GM18520 (cell line): ENCODE data around the gene IRAK1.
A peak's percentile ranks its signal among the peaks of the same experiment; 100 is the strongest.

Experiments
- ATAC-seq: cut with Tn5 transposase; IDR thresholded peaks from one replicate; pipeline ENCODE4 v1.9.1; 2021; ENCODE audit not compliant: unreplicated experiment

IRAK1 gene

DNA sequence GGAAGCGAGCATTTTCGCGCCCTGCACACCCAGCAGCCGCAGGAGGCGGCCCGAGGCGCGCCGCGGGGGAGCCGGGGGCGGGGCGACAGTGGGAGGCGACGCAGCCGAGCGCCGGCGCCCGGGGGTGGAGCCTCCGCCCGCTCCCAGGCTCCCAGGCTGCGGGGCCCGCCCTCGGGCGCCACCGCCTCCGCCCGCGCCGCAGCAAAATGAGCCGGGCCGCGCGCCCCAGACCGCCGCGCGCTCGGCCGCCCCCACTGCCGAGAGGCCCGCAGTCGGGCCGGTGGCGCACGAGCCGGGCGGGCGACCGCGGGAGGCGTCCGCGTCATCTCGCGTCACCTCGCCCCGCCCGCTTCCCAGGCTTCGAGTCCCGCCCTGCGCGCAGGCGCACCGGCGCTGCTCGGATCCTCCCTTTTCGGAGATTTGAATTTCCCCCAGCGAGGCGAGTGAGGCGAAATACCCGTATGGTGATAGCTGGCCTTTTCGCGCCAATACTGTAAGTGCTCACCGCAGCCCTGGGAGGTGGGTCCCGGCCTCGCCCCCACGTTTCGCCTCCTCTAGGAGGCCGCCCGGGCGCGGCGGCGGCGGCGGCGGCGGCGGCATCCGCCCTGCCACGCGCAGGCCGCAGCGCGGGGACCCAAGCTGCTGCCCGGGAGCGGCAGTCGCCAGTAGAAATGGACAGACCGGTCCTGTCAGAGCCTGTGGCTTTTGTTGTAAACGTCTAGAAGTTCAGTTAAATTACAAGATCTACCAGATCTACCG lies 47.2 kb downstream of the IRAK1 start, which contains the start of gene TMEM187:
Gene TMEM187, plus strand, starts transcription at position 387 of the 759 bp plus-strand sequence. CDS start 9,309 bp downstream, outside the sequence.
- peak; percentile 39 for ATAC-seq

DNA sequence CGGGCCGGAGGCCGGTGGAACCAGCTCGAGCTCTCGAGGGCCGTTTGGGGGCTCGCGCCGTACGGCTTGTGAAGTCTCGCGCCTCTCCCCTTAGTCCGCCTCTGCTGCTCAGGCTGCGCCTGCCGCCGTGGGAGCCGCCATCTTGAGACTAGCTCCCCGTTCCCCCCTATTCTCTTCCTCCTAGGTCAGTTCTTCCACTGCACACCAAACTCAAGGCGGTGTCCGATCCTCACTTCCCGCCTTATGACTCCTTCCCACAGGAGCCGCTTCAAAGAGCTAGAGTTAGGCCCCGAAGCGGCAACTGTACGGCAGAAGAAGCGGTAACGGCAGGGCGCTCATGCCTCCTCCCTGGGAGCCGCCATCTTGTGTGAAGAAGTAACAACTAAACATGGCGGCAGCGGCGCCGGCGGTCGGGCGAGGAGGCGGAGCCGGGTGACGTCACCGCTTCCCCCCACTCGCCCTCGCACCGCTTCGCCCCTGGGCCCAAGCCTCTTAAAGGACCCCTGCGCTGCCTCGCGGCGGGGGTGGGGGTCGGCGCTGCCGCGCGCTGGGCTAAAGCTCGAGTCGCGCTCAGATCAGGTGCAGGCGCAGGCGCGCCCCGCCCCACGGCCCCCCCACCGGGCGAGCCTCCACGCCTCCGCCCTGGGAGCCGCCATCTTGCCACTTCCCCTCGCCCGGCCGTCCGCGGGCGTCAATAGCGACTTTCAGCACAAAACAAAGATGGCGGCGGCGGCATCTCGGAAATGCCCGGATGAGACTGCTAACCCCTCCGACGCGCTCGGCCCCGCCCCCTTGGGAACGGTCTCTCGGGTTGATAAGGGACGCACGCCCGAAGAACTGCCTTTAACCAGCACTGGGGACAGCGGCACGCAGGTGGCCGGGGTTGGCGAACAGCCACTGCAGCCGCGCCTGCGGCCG lies 48.0 kb downstream of the IRAK1 start, which contains the start of gene HCFC1:
Gene HCFC1, minus strand, starts transcription at position 369 of the 918 bp plus-strand sequence. CDS start 978 bp downstream, outside the sequence.
- peak; percentile 29 for ATAC-seq

DNA sequence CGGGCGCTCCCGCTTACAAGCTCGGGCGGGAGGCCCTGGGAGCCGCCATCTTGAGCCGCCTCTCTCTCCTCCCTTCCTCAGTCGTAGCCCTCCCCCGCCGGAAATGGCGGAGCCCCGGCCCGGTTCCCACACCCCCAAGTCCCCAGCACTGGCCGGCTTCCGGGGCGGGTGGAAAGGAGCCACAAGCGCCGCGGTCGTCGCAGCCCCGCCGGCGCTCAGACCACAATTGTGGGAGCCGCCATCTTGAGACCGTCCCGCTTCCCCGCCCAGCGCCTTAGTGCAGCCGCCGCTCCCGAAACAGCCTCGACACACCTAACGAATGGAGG lies 48.6 kb downstream of the IRAK1 start:
- no peak for ATAC-seq

DNA sequence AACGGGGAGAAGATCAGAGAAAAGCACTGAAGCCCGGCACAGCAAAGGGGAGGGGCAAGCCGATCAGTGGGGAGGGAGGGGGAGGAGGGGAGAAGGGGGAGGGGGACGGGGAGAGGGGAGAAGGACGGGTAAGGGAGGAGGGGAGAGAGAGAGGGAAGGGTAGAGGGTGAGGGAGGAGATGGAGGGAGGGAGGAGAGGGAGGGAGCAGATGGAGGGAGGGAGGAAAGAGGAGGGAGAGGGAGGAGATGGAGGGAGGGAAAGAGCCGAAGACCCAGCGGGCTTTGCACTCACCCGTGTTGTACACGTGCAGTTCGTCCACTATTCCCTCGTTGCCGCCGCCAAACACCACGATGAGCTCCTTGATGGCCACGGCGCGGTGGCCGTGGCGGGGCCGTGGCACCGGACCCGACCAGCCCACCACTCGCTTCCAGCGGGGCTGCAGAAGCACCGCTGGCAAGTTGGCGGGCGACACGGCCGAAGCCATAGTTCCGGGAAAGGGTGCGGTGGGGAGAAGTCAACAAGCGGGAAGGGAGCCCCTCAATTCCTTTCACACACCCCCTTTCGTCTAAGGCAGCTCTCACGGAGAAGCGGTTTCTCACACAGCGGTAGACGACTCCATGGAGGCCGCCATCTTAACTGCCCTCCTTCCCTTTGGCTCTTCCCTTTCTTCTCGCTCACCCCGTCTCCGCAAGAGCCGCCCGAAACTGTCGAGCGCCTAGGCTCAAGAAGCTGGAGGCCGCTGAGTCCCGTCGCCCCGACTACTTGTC lies 49.2 kb downstream of the IRAK1 start:
- ATAC-seq = no peak

DNA sequence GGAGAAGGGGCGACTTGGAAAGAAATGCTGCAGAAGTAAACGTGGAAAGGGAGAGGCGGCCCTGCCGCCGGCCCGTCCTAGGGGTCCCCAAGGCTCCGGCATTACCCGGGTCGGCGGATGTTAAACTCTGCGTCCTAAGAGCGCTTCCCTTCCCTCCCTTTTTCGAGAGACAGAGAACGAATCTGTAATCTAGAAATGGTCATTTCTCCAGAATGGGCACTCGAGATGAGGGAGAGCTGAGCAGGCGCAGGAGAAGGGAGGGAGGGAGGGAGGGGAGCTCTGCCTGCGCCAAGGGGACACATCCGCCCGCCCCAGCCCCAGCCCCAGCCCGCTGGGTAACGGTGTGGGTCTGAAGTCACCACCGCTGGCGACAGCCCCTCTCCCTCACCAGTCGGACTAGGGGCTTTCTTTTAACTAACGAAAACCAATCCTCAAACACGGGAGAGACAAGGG lies 49.8 kb downstream of the IRAK1 start:
- ATAC-seq = no peak

DNA sequence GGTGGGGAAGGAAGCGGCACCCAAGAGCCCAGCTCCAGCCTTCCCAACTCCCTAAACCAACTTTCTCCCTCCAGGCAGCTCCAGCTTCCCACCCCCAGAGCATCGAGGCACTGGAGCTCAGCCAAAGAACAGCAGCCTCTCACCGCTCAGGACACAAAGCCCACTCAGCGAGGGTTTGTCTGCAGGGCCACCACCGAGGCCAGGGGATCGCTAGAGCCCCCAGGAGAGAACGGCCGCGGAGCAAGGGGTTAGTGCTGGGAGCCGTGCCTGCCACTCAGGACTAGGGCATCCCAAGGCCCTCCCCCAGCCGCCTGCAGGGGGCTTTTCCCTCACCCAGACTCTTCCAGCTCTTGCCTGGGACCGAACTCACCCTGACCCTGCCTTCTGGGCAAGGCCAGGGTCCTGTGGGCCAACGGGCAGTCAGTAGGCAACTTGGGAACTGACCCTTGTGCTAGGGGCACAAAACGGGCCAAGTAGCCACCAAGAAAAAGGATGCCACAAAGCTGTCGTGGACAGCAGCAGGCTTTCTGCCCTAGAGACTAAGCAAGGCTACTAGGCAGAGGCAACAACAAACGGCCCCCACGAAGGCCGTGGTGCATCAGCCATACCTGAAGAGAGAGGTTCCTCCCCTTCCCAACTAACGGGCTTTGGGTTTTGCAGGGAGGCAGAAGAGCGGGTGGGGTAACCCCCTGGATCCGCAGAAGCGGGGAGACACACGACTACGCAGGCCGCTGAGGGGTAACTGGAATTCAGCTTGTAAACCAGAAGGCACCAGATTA lies 50.4 kb downstream of the IRAK1 start:
- ATAC-seq = no peak

DNA sequence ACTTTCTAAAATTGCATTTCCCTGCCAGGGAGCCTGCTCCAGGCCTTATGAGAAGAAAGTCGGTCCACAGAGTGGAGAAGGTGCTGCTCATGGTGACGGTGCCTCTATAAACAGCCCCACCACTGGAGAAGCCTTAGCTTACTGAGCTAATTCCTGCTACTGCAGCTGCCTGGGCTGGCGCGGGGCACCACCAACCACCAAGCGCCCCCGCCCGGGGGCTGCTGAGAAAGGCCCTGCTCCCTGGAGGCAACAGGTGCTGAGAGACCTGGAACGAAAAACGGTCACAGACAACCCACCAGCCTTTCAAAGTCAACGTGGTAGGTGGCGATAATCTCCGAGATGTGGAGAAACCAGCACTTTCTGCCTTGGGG lies 51.0 kb downstream of the IRAK1 start:
- no peak for ATAC-seq

DNA sequence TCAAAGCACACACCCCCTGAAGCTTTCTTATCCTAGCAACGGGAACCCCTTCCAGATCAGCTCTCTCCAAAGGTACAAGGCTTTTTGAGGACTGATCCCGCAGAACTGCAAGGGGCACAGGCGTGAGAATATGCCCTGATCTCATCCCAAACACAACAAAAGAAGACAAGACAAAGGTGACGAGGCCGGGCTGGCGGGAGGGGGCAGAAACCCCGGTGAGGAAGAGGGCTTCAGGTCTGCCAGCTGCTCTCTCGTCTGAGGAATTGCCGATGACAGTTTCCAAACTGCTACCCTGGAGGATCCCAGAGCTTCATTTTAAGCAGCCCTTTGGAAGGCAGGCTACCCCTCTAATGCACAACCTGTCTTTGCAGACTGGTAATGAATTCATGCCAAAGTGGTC lies 51.4 kb downstream of the IRAK1 start:
- ATAC-seq = no peak

DNA sequence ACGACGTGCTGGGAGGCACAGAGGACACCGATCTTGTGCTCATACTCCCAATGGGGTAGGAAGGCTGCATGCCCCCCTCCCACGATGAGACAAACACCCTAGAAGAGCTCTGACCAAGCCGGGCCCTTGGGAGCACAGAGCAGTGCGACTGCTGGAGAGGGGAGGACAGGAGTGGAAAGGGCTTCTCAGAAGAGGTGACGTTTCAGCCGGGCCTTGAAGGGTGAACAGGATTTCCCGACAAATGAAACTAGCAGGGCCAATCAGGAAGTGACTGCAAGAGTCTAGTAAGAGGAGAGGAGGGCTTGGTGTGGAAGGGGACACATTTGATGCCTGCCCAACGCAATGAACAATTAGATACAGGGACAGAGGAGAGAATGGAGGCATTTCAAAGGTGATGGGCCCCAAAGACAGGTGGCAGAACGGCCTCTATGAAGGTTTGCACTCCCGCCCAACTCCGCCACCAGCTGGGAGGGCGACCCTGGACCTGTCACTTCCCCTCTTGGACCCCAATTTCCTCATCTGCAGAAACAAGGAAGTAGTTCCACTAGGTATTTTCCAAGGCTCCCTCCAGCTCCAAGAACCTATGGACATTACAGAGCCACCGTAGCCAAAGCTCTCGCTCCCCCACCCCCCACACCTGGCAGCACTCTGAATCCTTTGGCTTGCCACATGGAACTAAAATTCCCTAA lies 52.0 kb downstream of the IRAK1 start:
- ATAC-seq = no peak

DNA sequence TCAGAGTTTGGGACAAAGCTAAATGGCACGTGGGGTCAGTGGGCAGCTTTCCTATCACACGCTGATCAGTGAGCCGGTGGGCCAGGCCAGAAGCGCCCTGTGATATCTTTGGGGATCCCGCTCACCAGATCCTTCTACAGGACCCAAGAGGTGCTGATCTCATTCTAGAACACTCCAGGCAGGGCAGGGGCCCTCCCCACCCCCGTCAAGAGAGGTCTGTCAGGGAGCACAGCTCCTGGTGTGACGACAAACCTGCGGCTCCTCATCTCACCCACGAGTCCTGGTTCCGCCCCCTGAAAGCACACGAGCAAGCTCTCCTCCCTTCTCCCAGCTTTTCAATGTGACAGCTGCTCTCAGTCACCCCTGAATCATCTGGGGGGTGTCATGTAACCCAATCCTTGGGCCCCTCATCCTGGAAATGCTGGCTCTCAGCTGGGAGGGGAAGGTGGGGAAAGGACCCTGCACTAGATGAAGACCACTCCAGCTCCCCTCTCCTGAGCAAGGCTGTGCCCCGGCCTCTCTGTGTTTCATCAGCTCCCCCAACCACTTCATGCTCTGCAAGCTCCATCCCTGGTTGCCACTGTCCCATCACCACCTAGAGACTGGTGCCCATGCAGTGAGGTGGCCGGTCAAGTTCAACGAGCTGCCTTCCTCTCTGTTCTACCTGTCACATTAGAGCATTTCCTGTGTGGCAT lies 52.7 kb downstream of the IRAK1 start:
- ATAC-seq = no peak

DNA sequence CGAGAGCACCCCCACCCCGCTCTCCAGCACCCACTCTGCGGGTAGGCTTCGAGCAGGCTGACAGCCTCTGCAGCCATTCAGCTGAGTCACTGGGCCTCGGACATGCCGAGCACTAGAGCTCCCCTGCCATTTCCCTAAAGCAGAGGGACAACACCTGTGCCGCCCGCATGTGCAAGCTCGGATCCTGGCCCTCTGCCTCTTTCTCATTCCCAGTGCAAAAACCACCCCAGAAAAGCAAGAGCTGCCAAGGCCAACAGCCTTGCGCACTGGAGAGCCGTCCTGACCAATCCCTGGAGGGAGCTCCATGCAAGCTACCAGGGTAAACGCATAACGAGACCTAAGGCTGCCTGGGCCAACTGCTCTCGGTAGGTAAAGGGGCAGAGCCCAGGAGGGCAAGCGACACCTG lies 53.4 kb downstream of the IRAK1 start:
- ATAC-seq = no peak

DNA sequence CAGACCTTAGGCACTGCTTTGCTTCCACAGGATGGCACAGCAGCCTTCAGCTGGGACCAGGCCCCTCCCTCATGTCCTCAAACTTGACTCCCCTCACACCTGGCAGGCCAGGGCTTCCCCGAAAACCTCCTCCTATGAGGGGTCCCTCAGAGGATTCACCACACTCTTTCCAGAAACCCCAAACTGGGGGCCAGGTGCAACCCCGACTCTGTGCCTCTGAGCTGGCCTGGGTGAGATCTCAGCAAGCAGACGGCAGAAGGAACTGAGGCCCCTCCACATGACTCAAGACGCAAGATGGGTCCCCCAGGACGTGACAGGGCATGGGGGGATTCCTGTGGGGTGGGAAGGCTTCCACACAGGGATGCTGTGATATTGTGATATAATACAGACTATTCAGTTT lies 54.3 kb downstream of the IRAK1 start:
- no peak for ATAC-seq

DNA sequence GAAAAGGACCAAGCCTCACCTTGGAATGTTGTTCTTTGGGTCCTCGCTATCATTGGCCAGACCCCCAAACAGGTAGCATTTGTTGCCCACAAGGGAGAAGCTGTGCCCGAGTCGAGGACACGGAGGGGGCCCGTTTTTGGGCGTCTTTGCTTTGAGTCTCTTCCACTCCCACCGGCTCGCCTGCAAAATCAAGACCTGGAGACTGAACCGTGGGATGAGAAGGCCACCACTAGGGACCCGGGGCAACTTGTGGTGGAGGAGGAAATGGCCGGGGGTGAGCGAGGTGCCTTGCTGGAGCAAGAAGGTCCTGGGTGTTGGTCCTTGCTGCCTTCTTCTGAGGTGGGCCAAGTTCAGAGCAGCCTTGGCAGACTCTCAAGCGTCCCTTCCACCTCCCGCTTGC lies 55.6 kb downstream of the IRAK1 start:
- ATAC-seq = no peak

DNA sequence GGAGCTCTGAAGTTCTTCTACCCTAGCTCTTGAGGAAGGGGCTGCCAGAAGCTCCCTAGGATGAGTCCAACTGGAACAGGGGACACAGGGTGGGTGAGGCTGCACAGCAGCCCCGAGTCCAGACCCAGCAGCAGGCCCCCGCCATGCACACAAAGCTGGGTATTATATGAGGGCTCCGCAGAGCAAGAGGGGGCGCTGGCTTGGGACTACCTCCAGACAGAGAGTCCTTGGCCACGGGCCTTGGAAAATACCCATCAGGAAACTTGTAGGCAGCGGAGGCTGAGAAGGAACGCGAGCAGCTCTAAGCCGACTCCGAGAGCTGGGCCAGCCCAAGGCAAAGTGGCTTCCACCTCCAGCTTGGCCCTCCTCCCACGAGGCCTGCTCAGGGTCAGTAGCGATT lies 56.2 kb downstream of the IRAK1 start:
- no peak for ATAC-seq

DNA sequence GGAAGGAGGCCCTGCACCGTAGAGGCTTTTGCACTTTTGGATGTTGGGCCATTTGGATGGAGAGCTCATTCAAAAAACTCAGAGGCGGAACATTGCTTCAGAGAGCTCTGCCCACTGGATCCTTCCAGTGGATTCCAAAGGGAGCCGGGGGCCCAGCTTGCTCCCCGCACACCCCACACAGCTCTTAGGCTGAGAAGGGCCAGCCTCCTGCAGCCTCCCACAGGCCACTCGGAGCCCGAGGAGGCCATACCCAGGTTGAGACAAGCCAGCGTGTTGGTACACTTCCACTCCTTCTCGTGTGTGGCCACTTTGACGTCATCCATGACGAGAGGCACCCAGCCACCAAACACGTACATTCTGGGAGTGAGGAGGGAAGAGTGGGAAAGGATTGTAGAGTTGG lies 58.4 kb downstream of the IRAK1 start:
- no peak for ATAC-seq

DNA sequence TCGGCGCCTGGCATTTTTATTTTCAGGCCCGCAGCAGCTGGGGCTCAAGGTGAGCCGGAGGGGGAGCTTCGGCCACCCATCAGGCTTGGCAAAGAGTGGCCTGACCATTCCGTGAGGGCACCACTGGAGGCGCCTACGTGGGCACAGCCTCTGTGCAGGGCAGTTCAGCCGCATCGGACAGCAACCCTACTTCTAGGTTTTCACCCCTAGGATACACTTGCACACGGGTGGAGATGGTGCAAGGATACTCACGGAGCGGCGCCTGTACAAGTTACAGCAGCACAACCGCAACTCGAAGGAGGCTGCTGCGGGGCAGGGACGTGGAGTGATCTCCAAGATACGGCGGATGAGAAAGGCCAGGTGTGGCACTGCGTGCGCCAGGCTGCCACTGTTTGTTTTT lies 58.9 kb downstream of the IRAK1 start:
- ATAC-seq = no peak
